HCT116 (cell line): ENCODE data around the gene FMO2.

Source experiments
- CEBPB ChIP-seq: IDR thresholded peaks from 2 replicates; pipeline ENCODE4 v1.6.1; 2012; ENCODE audit warnings: low read depth
- CTCF ChIP-seq, 3 experiments: fragments of 200-600 bp in 1 of 3; sonication (generic) in 1 of 3; IDR thresholded peaks in 2 of 3; conservative IDR thresholded peaks in 1 of 3; 2 replicates each; pipeline ENCODE4 v1.5.1; 2012 to 2017; ENCODE audit warnings: low read depth in 2 of 3, low read length in 2 of 3, antibody characterized with exemption in 1 of 3, borderline replicate concordance in 1 of 3, control low read depth in 1 of 3, mild to moderate bottlenecking in 1 of 3, mixed read lengths in 1 of 3, mixed run types in 1 of 3, moderate library complexity in 1 of 3; ENCODE audit not compliant: insufficient read depth in 1 of 3
- EGR1 ChIP-seq: IDR thresholded peaks from 2 replicates; pipeline ENCODE4 v1.6.1; 2012; ENCODE audit warnings: low read depth
- EZH2 ChIP-seq: fragments of 200-600 bp; sonication (generic); IDR thresholded peaks from 2 replicates; pipeline ENCODE4 v1.6.1; 2017; ENCODE audit warnings: antibody characterized with exemption, mixed run types
- EZH2phosphoT487 ChIP-seq: fragments of 200-600 bp; IDR thresholded peaks from 2 replicates; pipeline ENCODE4 v1.6.1; 2018; ENCODE audit warnings: antibody characterized with exemption, borderline replicate concordance
- JUND ChIP-seq: IDR thresholded peaks from 2 replicates; pipeline ENCODE4 v1.6.1; 2012
- MAX ChIP-seq: IDR thresholded peaks from 2 replicates; pipeline ENCODE4 v1.6.1; 2012
- POLR2A ChIP-seq: IDR thresholded peaks from 2 replicates; pipeline ENCODE4 v1.7.0; 2011; ENCODE audit warnings: borderline replicate concordance; ENCODE audit not compliant: insufficient read depth, insufficient read length; ENCODE audit errors: extremely low read depth
- RAD21 ChIP-seq: IDR thresholded peaks from 2 replicates; pipeline ENCODE4 v1.6.1; 2012; ENCODE audit warnings: low read depth, mild to moderate bottlenecking
- SIN3A ChIP-seq: IDR thresholded peaks from 2 replicates; pipeline ENCODE4 v1.6.1; 2012; ENCODE audit warnings: low read depth
- SP1 ChIP-seq: IDR thresholded peaks from 2 replicates; pipeline ENCODE4 v1.6.1; 2012; ENCODE audit warnings: low read depth
- ZFX ChIP-seq: fragments of 450-650 bp; IDR thresholded peaks from 2 replicates; pipeline ENCODE4 v1.6.1; 2017
- ZNF274 ChIP-seq: fragments of 200-500 bp; sonication (Bioruptor generic); IDR thresholded peaks from 2 replicates; pipeline ENCODE4 v1.6.1; 2014; ENCODE audit warnings: mild to moderate bottlenecking, low read depth, low read length, inconsistent platforms

DNA sequence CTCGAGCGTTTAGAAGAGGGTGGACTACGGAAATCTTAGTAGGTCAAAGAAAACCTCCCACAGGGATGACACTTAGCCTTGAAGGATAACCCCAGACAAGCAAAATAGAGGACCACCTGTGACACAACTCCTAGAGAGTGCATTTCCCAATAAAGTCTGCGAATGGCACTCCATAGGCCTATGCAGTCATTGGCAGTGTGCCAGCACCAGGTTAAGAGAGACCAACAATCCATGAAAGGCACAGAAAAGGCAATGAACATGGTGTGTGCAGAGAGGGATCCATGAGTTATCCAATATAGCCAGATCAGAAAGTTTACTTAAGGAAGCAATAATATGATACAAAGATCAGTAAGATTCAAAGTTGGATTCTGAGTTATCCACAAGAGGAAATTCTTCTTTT, 45.2 kb upstream of the FMO2 start:
- no peak for TF ChIP-seq POLR2A
- no peak for TF ChIP-seq ZNF274
- TF ChIP-seq CTCF (IDR thresholded peaks at IDR 0.05 in 2 of 3, conservative IDR thresholded peaks at IDR 0.05 in 1 of 3; ENCODE audit: borderline replicate concordance in 1 of 3, insufficient read depth in 1 of 3, low read depth in 2 of 3, low read length in 2 of 3): no peak
- TF ChIP-seq CEBPB: no peak
- no peak for TF ChIP-seq EZH2
- TF ChIP-seq EGR1: no peak
- TF ChIP-seq MAX: no peak
- no peak for TF ChIP-seq ZFX
- no peak for TF ChIP-seq JUND
- TF ChIP-seq SP1: no peak
- TF ChIP-seq RAD21: no peak
- TF ChIP-seq EZH2phosphoT487: no peak
- TF ChIP-seq SIN3A: no peak
